HG03060 (cell line): Measurements from ENCODE around the gene RBM47.
"Not testable (repeated sequence)": the region's sequence is repeated elsewhere in the genome, so short reads cannot be mapped to it uniquely, and the experiment has no call there.

Experiments
- ATAC-seq: cut with Tn5 transposase; IDR thresholded peaks from one replicate; pipeline ENCODE4 v1.9.1; 2021; ENCODE audit warnings: low read depth, moderate number of reproducible peaks; ENCODE audit not compliant: unreplicated experiment

The RBM47 gene

DNA sequence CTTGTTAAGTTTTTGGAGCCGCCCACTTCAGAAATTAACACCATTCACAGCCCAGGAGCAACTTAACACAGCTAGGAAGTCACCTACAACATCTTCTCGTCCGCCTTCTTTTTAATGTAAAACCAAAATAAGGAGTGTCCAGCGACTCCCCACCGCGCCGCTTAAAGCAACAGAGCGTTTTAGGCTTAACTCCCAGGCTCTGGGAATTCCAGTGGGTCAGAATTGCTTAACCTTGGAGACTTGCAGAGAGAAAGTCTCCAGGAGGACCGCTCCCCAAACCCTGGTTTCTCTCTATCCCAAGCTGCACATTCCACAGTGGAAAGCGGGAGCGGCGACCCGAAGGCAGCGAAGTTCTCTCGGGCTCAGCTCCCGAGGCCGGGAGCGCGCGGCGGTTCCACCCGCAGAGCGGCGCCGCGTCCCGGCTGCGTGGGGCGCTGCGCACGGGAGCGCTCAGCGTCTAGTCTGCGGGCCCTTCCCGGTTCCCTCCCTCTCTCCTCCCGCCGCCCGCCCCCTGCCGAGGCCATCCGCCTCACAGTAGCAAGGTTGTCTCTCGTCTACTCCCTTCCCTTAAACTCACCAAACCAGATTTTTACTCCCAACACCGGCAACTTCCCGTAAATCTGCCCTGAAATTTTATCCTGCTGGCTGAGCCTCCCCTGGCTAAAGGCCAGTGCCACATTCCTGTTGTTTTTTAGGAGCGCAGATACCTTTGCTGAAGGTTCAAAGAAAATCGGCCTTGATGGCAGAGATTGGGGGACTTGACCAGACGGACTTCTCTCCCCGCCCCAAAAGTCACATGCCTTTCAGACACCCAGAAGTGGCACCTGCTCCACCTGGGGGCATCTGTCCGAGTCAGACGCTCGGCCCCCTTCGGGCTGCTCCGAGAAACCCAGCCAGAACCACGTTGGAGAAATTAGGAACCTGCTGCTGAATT lies at the start of gene RBM47:
TSS of gene RBM47 (minus strand) at position 464 of the 934 bp plus-strand sequence. CDS start 190,971 bp downstream, outside the sequence.
- ATAC-seq: no peak

DNA sequence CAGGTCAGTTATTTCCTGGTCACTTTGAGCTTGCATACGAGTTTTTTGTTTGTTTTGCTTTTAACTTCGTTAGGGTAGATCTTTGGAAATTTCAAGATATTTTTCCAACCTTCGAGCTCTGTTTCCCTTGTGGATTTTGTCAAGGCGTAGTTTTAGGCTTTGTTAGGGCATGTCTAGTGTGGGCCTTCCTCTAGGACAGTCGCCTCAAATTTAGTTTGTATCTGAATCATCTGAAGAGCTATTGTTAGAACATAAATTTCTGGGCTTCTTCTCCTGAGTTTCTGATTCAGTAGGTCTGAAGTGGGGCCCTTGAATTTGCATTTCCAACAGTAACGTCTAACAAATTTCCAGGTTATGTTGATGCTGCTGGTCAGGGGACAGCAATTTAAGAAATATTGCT lies 48.8 kb upstream of the RBM47 start:
- no peak for ATAC-seq

- ATAC-seq: no peak
Observed at GRCh38 chr4:40675166-40675565, 45.5 kb upstream of the RBM47 start.

- peak; percentile 89 for ATAC-seq
Observed at GRCh38 chr4:40672528-40673522, 43.2 kb upstream of the RBM47 start.

DNA sequence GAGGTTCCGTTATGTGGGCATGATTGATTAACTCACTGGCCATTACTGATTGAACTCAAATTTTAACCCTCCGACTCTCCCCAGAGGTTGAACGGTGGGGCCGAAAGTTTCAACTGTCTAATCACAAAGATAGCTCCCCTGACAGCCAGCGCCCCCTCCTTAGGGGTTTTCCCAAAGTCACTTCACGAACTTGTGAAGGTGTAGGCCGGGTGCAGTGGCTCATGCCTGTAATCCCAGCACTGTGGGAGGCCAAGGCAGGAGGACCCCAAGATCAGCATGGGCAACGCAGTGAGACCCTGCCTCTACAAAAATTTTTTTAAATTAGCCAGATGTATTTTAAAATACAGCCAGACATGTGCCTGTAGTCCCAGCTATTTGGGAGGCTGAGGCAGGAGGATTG lies 39.8 kb upstream of the RBM47 start:
- no peak for ATAC-seq

GRCh38 chr4:40665842-40666241 lies 36.2 kb upstream of the RBM47 start:
- no peak for ATAC-seq

GRCh38 chr4:40662962-40663604 lies 33.4 kb upstream of the RBM47 start:
- peak; percentile 68 for ATAC-seq

GRCh38 chr4:40661803-40662202 lies 32.1 kb upstream of the RBM47 start:
- no peak for ATAC-seq

- ATAC-seq: peak; percentile 74
Observed at GRCh38 chr4:40656201-40656863, 26.7 kb upstream of the RBM47 start.

DNA sequence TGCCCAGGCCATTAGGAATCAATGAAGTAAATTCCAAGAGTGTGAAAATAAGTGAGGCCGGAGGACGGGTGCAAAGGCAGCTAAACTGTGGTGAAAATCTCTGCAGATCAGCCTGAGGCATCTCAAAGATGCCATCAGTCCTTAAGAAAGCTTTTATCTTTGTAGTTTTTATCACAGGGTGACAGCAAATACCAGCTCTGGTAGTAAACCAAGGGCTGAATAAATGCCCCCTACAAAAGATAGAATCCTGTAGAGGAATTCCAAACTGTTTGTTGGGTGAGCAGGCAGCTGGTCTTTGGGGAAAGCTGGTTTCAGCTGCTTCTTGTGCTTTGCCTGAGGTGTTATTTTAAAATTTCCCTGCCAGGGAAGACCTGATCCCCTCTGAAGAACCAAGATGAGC lies 21.6 kb upstream of the RBM47 start:
- no peak for ATAC-seq

GRCh38 chr4:40649321-40649720 lies 19.7 kb upstream of the RBM47 start:
- ATAC-seq: no peak

GRCh38 chr4:40648742-40649281 lies 19.1 kb upstream of the RBM47 start:
- no peak for ATAC-seq

DNA sequence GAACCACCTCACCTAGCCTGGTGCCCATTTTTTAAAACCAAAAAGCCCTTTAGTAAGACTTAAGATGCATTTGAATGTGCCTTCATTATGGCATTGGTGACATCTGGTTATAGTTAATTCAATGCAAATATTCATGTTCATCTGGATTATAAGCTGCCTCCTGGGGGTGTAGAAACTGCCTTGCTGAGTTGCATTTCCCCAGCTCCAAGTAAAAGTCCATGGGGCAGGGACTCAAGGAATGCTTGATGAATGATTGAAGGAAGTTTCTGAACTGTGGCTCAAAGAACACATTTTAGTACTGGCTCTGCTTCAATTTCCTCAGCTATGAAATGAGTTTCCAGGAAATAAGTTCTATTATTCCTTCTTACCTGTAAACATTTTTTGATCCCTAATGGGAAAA lies 18.5 kb upstream of the RBM47 start:
- ATAC-seq: no peak

DNA sequence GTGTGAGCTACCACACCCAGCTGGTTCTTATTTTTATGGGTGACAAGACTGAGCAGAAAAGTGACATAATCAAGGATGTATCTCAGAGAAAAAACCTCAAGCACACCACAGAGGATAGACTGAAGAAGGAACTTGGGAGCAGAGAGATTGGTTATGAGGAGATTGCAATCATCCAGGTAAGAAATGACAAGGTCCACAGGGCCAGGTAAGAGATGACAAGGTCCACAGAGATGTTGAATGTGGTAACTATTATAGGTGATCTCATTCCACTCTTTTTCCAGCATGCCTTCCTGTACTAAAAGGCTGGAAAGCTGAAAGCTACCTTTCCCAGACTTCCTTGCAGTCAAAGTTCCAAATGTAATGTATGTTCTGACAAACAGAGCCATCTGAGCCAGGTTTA lies 15.9 kb upstream of the RBM47 start:
- ATAC-seq: no peak

DNA sequence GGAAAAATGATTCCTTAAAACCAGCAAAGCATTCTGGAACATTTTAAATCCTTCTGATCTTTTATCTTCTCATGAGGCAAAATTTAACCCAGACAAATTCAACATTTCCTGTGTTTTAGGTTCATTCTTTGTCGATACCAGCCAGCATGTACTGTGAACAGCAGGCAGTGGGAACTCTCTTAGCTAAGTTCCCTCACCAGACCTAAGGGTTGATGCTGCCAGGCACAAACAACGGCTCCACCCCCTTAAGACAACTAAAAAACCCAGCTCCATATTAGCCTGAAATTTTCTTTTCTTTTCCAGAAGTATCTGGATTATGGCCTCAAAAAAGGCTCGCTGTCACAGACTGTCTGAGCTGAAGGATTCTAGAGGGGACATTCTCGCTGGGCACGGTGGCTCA lies 2.4 kb upstream of the RBM47 start:
- ATAC-seq: no peak

GRCh38 chr4:40630335-40631021 lies 814 bp upstream of the RBM47 start:
- ATAC-seq: no peak

DNA sequence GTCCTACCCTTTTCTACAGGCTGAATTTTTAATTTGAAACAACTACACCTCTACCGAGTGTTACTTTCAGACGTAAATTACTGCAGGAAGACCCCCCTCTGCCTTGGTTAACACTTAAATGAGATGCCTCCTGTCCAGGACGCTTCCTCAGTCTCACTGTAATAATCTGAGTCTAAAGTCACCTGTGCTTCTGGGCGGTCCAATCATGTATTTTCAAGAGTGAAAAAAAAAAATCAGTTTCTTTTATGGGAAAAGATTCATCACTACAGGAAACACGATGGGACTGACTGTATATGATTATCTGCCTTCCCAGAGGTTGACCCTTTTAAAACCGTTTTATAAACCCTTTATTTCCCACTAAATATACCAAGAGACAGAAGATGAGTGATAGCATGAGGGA lies 776 bp downstream of the RBM47 start:
- no peak for ATAC-seq

GRCh38 chr4:40628407-40628806 lies 1.3 kb downstream of the RBM47 start:
- ATAC-seq: not testable (repeated sequence)

GRCh38 chr4:40627540-40627939 lies 2.1 kb downstream of the RBM47 start:
- ATAC-seq: no peak
